Inflammatory macrophage (primary cell): ENCODE data around the gene SECISBP2L.

Experiments
- DNase-seq, 2 donors: peaks; one replicate each; pipeline ENCODE4 v3.0.0-alpha.2; 2020 to 2022

Gene SECISBP2L

DNA sequence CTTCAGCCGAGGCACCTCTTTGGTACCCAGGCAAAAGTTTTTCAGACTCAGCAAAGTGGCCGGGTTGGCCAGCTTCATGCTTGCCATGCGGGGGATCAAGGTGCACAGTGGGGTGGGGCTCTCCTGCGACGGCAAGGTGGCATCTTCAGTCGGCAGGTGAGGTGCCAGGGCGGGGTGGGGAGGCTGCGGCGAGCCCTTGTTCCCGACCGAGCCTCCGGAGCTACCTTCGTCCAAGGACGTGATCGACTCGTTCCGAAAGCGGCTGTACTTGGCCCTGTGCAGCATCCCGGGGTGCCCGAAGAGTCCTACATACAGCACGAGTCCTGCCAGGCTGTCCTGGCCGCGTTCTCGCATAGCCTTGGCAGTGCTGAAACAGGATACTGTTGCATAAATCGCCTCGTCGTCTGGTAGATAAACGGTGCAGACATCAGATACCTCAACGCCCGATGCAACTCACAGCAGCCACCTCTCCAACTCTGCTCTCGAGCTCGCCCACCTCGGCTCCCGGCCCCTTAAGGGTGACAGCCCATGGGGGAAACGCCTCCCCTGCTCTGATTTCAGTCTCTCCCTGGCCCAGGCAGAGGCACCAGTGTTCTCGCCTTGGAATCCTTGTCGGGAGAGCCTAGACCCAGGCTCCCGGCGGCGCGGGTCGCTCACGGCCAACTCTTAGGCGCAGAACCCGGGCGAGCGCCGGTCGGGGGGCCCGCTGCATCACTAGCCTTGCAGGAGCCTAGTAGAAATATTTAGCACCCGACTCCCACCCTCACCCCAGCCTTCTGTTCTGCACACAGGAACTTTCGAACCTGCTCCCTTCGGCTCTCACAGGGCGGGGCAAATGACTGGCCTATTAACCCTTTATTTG is 83.4 kb downstream of the SECISBP2L start:
- DNase-seq = no peak

GRCh38 chr15:48955967-48956366 is 90.3 kb downstream of the SECISBP2L start:
- DNase-seq = no peak

- no peak for DNase-seq
Measured at GRCh38 chr15:48955370-48955769, 90.9 kb downstream of the SECISBP2L start.

DNA sequence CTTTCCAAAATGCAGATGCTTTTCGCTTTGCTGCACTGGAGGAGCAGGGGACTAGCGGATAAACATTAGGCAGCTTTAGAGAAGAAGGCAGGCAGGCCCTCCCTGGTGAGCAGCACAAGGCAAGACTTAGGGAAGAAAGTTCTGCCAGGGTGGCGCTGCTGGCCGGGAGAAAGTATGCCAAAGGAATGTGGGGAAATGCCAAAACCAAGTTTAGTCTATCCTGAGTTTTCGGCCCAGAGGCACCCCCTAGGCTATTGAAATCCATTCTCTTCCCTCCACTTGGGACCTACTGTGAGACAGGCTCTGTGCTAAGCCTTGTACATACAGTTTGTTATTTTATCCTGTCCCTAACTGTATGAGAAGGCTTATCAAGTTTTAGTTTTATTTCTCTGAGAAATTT is 91.7 kb downstream of the SECISBP2L start:
- no peak for DNase-seq

GRCh38 chr15:48946840-48947187 is 99.4 kb downstream of the SECISBP2L start:
- DNase-seq = no peak

- peak; percentile 3 to 24 for DNase-seq
Measured at GRCh38 chr15:48946074-48946839, 100.0 kb downstream of the SECISBP2L start.

DNA sequence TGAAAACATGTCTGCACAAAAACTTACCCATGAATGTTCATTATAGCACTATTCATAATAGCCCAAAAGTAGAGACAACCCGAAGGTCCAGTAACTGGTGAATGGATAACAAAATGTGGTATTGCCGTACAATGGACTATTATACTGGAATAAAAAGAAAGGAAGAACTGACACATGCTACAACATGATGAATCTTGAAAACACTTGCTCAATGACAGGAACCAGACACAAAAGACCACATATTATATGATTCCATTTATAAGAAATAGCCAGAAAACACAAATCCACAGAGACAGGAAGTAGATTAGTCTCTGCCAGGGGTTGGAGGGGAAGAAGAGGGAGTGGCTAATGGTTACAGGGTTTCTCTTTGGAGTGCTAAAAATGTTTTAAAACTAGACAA is 100.9 kb downstream of the SECISBP2L start:
- DNase-seq = no peak

- no peak for DNase-seq
Measured at GRCh38 chr15:48941904-48942303, 104.3 kb downstream of the SECISBP2L start.

DNA sequence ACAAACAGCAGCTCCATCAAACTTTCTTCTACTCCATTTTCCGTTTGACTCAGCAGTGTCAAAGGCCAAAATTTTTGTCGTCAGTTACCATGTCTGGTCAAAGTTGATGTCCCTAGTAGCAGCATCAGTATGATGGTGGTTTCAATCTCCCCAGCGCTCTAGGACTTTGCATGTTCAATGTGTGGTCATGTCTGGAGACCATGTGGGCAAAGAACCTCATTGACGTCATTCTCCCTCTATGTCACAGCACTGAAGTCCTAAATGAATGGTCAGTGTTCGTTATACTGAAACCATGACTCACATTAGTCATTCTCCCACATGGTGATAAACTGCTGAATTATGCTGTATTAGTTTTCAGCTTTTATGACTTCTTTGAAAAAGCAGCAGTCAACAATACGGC is 105.7 kb downstream of the SECISBP2L start:
- no peak for DNase-seq

DNA sequence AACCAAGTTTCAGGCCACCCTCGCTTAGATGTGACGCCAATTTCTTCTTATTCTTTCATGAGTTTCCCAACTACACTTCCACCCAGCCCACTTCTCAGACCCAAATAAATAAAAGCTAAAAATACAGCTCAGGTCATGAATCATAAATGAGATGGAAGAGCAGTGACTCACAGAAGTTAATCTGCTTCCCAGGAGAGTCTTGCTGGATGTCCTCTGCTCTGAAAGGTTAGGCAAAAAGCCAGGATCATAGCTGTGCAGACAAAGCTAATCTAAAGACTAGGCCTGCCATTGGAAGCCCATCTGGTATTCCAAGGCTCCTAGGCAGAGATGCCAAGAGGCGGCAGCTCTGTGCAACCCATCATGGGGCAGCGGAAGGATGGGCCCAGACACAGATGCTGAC is 106.6 kb downstream of the SECISBP2L start:
- no peak for DNase-seq
